Stimulated activated CD8-positive, alpha-beta memory T cell treated with anti-CD3 and anti-CD28 coated beads, Interleukin-7, amount 100 ng/mL, for 1 hour (primary cell): ENCODE measurements around the gene SMIM28.

Source experiments
- DNase-seq, 2 donors: peaks; one replicate each; pipeline ENCODE4 v3.0.0-alpha.2; 2020; ENCODE audit warnings: low read depth in 2 of 2

SMIM28 gene

DNA sequence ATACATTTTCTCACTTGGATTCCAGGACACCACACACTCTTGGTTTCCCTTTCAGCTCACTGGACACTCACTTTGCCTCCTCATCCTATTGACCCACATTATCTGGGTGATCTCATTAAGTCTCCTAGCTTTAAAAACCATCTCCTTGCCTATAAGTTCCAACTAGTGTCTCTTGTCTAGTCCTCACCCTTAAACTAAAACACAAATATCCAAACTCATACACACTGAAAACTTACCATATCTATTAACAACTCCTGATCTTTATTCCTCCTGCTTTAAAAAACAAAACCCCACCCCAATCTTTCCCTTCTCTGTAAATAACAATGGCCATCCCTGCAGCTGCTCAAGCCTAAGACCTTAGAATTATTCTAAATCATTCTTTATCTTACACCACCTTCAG is 3.5 kb upstream of the SMIM28 start:
- DNase-seq, result no peak

DNA sequence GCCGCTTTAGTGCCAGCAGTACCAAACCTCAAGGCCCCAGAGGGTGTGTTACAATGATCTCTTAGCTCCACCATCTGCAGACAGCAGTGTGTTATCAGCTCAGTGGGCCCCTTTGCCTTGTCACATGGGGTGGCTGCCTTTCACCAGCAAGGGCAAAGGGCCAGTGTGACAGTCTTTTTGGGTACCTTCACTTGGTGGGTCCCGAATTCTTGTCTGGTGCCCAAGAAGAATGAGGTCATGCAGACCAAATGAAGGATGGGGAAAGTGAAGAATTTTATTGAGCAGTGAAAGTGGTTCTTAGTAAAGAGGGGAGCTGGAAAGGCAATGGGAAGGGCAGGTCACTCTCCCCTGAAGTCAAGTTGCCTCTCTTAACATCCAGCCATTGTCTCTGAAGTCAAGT is 2.9 kb upstream of the SMIM28 start:
- no peak for DNase-seq

DNA sequence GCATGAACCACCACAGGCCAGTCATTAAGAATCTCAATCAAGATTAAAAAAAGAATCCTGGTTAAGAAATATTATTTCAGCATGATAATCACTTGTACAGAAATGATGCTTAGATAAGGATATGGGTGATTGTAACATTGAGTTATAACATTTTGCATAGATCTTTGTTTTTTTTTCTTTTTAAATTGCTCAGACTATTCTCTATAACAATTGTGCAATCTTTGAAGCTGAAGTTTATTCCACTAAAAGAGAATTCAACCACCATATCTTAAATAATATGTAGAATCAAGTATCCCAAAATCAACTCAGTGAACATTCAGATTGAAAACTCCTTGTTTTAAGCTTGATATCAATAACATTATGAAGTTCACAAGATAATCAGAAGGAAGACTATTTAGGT is 663 bp upstream of the SMIM28 start:
- DNase-seq, result no peak

GRCh38 chr6:138378463-138378862 is 758 bp downstream of the SMIM28 start:
- DNase-seq, result no peak

GRCh38 chr6:138382498-138383265 is 5.0 kb downstream of the SMIM28 start:
- DNase-seq, result no peak

GRCh38 chr6:138383776-138384175 is 6.1 kb downstream of the SMIM28 start:
- DNase-seq, result no peak

GRCh38 chr6:138386897-138387296 is 9.2 kb downstream of the SMIM28 start:
- DNase-seq, result no peak

DNA sequence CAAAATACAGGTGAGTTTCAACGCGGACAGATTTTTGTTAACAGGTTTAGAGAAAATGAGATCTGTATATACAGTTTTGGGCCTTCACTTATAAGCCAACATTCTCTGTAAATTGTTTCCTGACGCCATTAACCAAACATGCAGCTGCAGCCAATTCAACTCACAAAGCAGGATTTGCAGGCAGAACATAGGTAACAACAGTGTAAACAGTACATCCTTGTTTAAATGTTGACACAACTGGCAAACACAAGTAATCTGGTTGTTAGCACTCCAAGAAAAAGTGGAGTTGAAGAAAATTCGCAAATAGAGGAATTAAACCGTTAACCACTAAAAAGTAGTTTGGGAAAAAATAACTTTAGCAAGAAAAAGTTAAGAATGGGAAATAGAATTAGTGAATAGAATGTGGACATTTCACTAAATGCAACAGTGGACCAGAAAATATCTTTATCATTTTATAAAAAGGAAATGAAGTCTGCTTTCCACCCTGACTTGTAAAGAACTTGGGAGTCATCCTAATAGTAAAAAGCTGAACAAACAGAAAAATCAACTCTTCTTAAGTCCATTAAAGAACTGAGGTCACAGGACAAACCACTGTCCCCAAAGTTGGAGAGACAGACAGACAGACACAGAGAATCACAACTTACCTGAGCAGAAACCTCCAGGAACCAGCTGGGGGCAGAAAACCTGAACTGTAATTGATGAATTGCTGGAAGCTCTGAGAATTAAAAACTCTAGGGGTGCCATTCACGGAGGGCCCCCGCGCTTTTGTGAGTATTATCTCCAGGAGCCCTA is 10.1 kb downstream of the SMIM28 start:
- DNase-seq, result no peak

DNA sequence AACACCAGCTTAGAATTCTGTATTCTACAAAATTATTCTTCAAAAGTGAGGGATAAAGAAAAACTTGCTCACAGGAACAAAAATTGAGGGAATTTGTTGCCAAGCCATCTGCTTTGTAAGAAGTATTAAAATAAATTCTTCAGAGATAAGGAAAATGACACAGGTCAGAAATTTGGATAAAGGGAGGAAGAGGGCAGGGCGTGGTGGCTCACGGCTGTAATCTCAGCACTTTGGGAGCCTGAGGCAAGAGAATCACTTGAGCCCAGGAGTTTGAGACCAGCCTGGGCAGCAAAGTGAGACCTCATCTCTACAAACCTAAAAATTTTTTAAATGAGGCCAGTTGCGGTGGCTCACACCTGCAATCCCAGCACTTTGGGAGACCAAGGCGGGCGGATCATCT is 11.8 kb downstream of the SMIM28 start:
- DNase-seq, result no peak

DNA sequence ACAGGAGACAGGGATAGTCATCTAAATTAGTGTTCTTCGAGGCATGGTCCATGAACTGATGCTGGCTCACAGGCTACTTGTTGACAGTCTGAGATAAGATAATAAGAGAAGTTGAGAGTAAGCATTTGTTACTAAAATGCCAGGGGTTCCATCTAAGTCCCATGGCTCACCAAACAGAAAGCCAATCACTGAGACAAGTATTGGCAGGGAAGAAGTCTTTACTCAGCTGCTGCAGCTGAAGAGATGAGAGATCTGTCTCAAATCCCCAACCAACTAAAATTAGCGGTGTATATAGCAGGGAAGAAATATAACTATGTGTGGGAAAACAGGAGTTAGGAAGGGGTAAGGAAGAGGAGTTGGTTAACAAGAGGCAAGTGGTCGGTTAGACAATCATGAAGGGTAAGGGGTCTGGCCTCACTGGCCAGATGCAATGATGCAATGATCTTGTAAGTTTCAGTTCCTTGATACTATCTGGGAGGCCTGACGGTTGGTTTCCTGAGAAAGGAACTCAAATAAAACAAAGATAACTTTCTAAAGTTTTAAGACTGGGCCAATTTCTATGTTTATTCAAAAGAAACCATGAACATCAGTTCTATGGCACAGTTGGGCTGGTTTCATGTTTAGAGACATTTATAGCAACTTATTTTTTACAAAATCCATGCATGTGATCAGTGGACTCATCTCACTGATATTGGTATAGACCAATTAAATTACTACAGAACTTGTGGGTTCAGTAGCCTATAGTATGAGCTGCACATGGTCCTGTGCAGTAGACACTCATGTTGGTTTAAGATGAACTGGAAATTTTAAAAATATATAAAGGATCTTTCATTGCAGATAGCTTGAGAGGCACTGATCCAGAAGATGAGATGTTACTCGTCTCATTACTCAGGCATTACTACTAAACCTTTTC is 16.4 kb downstream of the SMIM28 start:
- no peak for DNase-seq

- no peak for DNase-seq
Measured at GRCh38 chr6:138396709-138397108, 19.0 kb downstream of the SMIM28 start.

DNA sequence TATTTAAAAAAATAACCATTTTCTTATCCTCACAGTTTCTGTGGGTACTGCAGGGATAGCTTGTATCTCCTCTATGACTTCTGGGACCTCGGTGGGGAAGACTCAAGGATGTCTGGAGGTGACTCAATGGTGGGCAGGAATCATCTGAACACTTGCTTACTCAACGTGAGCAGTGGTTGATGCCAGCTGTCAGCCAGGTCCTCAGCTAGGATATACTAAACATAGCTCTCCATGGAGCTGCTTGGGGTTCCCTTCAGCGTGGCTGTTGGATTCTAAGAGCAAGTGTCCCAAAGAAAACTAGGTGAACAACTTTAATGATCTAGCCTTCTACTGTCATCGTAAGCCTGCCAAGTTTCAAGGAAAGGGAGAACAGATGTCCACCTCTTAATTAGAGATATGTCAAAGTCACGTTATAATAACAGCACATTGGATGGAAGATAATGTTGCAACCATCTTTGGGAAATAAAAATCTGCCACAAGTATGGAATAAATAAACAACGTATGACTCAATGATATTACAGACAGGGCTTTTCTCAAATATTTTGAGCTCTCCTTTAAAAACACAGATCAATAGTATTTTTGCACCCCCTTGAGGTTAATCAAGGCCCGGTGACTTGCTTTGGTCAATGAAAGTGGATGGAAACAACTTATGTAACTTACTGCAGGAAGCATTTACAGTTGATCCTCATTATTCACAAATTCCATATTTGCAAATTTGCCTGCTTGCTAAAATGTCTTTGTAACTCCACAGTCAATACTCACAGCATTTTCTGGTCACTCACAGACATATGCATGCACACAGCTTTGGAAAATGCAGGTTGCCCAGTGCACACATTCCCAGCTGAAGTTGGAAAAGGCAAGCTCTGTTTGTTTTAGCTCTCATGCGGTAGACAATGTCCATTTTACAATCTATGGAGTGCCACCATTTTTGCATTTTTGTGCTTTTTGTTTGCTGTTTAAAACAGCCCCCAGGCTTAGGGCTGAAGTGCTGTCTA is 19.7 kb downstream of the SMIM28 start:
- no peak for DNase-seq

DNA sequence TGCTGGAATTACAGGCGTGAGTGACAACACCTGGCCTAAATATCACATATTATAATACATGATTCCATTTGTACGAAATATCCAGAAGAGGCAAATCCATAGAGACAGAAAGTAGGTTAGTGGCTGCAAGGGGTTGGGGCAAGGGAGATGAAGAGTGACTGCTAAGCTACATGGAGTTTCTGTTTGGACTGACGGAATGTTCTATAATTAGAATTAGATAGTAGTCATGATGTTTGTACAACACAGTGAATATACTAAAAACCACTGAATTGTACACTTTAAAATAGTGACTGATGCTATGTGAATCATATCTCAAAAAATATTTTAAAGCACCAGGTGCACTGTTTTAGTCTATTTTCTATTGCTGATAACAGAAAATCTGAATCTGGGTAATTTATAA is 22.6 kb downstream of the SMIM28 start:
- no peak for DNase-seq

DNA sequence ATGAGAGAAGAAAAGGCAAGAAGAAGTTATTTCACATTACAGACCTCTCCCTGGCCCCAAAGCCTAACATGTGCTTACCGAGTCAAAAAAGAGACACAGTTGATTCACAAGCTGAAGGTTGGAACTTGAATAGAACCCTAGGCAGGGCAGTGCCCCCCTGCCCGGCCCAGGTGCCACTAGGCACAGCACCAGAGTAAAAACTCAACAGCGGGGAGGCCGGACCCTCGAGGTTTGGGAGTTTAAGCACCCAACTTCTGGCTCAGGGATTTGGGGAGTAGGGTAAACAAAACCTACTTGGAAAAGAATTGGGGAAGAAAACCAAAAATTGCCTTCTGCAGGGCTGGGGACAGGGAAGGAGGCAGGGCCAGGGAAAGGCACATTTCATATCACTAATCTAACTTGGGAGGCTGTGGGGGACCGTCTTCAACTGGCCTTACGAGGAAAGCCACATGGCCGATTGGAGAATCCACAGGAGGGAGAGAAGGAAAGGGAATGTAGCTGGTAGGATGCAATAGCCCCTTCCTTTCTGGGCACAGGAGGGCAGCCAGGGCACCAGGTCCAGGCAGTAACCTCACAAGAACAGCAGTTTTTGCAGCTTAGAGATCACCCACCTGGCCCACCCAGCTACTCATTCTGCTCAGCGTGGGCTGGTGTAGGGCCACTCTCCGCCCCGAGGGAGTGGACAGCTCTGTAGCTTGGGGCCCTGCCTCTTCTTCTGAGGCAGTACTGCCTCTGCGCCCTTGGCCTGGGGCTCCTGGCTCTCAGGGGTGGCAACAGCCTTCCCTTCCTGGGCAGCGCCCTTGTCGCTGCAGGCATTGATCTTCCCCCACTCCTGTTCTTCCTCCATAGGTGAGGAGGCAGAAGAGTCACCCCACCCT is 24.5 kb downstream of the SMIM28 start:
- DNase-seq, result no peak

DNA sequence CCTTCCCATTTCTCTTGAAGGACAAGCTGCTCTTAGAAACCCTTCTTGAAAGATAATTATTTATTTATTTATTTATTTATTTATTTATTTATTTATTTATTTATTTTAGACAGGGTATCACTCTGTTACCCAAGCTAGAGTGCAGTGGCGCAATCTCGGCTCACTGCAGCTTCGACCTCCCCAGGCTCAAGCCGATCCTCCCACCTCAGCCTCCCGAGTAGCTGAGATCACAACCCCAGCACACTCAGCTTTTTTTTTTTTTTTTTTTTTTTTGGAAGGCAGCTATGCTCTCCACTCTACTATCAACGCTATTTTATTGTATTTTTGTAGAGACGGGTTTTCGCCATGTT is 25.1 kb downstream of the SMIM28 start:
- DNase-seq, result no peak

GRCh38 chr6:138403324-138403800 is 25.7 kb downstream of the SMIM28 start:
- DNase-seq, result no peak

DNA sequence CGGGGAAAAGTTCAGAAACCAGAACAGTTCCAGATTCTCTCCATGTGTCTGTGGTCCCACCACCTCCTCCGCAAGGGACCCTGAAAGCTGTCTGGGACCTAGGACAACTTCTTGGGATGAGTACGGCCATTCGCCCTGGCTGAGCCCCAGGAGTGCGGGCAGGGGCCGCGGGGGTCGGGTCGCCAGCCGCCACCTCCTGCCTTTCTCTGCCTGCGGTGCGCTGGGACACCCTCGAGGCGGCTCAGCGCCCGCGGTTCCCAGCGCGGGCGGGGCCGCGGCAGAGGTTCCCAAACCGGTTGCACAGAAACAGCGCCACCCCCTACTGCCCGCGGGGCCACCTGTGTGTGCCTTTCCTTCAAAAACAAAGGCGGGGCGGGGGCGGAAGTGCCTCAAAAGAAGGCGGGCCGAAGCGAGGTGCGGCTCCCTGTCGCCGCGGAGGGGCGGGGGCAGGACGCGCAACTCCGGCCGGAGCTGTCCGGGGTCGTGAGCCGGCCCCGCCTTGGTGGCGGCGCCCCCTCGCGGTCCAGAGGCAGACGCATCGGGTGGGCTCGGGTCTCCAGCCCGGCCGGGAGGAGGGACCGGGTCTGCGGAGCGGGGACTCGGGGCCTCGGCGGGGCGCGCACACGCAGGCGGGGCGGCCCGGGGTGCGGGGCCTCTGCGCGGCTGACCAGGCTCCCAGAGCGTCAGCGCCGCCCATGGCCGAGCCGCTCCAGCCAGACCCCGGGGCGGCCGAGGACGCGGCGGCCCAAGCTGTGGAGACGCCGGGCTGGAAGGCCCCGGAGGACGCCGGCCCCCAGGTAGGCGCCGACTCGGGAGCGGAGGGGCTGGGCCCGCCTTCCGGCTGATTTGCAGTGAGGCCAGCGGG is 26.3 kb downstream of the SMIM28 start, which contains the start of gene HEBP2:
HEBP2 (plus strand) TSS at position 423 of the 865 bp plus-strand sequence; CDS start at position 696, 273 bp downstream.
- DNase-seq, result peak; percentile 66 to 87

- no peak for DNase-seq
Measured at GRCh38 chr6:138404666-138405337, 27.1 kb downstream of the SMIM28 start.
